22Rv1 (cell line): ENCODE measurements around the gene DPP3.

Experiments
- CTCF ChIP-seq: fragments of 450-650 bp; IDR thresholded peaks from 2 replicates; pipeline ENCODE4 v1.5.1; 2017; ENCODE audit warnings: mild to moderate bottlenecking
- ZFX ChIP-seq: fragments of 450-650 bp; IDR thresholded peaks from 2 replicates; pipeline ENCODE4 v1.6.1; 2017; ENCODE audit warnings: antibody characterized with exemption, borderline replicate concordance

DNA sequence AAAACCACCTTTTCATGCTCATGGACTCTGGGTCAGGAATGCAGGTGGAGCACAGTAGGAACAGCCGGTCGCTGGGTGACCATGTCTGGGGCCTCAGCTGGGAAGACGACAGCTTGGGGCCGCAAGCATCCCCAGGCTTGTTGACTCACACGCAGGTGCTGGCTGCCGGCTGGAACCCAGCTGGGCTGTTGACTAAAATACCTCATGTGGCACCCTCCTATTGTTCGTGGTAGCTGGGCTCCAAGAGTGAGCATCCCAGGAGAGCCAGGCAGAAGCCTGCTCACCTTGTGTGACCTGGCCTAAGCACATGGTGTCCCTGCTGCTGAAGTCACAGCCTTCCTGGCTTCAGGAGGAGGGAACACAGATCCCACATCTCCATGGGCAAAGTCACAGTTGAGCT is 9.4 kb downstream of the DPP3 start:
- no peak for TF ChIP-seq CTCF
- no peak for TF ChIP-seq ZFX
